HG02623 (cell line): ENCODE data around the gene SPPL3.
"Not testable (repeated sequence)": the region's sequence is repeated elsewhere in the genome, so short reads cannot be mapped to it uniquely, and the experiment has no call there.

ENCODE experiments used
- ATAC-seq: cut with Tn5 transposase; IDR thresholded peaks from one replicate; pipeline ENCODE4 v1.9.1; 2021; ENCODE audit warnings: moderate library complexity; ENCODE audit not compliant: unreplicated experiment

SPPL3 gene

GRCh38 chr12:120792456-120792855 lies 111.7 kb downstream of the SPPL3 start:
- not testable (repeated sequence) for ATAC-seq

- ATAC-seq = no peak
These were observed 112.4 kb downstream of the SPPL3 start for GRCh38 chr12:120791669-120792176.

- ATAC-seq = no peak
These were observed 114.0 kb downstream of the SPPL3 start for GRCh38 chr12:120790114-120790513.

- no peak for ATAC-seq
These were observed 116.3 kb downstream of the SPPL3 start for GRCh38 chr12:120787889-120788288.

- ATAC-seq = no peak
These were observed 119.4 kb downstream of the SPPL3 start for GRCh38 chr12:120784804-120785203.

- no peak for ATAC-seq
These were observed 121.0 kb downstream of the SPPL3 start for GRCh38 chr12:120783197-120783596.

GRCh38 chr12:120775862-120776552 lies 128.2 kb downstream of the SPPL3 start:
- ATAC-seq = no peak

- no peak for ATAC-seq
These were observed 129.8 kb downstream of the SPPL3 start for GRCh38 chr12:120774169-120774916.

GRCh38 chr12:120771097-120771496 lies 133.1 kb downstream of the SPPL3 start:
- ATAC-seq = no peak

GRCh38 chr12:120767071-120768024 lies 136.8 kb downstream of the SPPL3 start:
- ATAC-seq = no peak

GRCh38 chr12:120766566-120766965 lies 137.6 kb downstream of the SPPL3 start:
- ATAC-seq = no peak

- no peak for ATAC-seq
These were observed 139.3 kb downstream of the SPPL3 start for GRCh38 chr12:120764816-120765215.

- no peak for ATAC-seq
These were observed 140.9 kb downstream of the SPPL3 start for GRCh38 chr12:120763250-120763649.

GRCh38 chr12:120762086-120762485 lies 142.1 kb downstream of the SPPL3 start:
- ATAC-seq = no peak

- ATAC-seq = no peak
These were observed 142.6 kb downstream of the SPPL3 start for GRCh38 chr12:120761519-120761934.

- no peak for ATAC-seq
These were observed 143.6 kb downstream of the SPPL3 start for GRCh38 chr12:120760349-120761254.

- no peak for ATAC-seq
These were observed 144.4 kb downstream of the SPPL3 start for GRCh38 chr12:120759591-120760348.

GRCh38 chr12:120758798-120759590 lies 145.2 kb downstream of the SPPL3 start:
- no peak for ATAC-seq
